Inflammatory macrophage treated with lipopolysaccharide for 4 hours (primary cell): ENCODE results near the gene INCENP.
"Not testable (repeated sequence)": the region's sequence is repeated elsewhere in the genome, so short reads cannot be mapped to it uniquely, and the experiment has no call there.

Experiments
- DNase-seq: peaks from one replicate; pipeline ENCODE4 v3.0.0-alpha.2; 2020

The INCENP gene

DNA sequence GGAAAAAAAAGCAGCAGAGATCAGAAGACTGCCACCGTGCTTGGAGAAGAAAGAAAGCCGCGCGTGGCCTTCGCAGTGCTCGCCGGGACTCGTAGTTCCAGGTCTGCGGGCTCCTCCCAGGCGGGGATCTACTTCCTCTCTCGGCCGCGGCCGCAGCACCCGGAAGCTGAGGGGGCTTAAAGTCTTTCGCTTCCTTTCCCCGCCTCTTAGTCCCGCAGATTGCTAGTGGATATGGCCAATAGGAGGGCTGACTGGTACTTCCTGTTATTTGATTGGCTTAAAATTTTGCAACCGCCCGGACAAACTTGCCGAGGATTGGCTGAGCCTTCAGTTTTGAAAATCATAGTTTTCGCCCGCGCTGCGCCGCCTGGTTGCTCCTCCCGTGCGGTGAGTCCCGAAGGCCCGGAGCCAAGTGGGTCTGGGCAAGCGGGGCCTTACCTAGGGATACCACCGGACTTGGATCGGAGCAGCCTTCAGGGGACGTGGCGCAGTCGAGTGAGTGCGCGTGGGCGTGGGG, at the start of gene INCENP:
INCENP (plus strand) TSS at position 343 of the 517 bp plus-strand sequence. CDS start 4,151 bp downstream, outside the sequence.
- peak; percentile 99 for DNase-seq

GRCh38 chr11:62075438-62075837, 48.4 kb upstream of the INCENP start:
- DNase-seq, result no peak

DNA sequence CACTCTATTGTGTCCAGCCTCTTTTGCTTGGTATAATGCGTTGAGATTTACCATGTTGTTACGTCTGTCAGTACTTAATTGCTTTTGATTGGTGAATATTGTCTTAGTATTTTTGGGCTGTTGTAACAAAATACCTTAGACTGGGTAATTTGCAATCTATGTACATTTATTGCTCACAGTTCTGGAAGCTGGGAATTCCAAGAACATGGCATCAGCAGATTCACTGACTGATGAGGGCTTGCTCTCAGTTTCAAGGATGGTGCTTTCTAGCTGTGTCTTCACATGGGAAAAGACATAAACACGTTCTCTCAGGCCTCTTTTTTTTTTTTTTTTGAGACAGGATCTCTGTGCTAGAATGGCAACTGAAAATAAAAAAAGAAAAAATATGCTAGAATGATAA, 46.7 kb upstream of the INCENP start:
- DNase-seq, result no peak

DNA sequence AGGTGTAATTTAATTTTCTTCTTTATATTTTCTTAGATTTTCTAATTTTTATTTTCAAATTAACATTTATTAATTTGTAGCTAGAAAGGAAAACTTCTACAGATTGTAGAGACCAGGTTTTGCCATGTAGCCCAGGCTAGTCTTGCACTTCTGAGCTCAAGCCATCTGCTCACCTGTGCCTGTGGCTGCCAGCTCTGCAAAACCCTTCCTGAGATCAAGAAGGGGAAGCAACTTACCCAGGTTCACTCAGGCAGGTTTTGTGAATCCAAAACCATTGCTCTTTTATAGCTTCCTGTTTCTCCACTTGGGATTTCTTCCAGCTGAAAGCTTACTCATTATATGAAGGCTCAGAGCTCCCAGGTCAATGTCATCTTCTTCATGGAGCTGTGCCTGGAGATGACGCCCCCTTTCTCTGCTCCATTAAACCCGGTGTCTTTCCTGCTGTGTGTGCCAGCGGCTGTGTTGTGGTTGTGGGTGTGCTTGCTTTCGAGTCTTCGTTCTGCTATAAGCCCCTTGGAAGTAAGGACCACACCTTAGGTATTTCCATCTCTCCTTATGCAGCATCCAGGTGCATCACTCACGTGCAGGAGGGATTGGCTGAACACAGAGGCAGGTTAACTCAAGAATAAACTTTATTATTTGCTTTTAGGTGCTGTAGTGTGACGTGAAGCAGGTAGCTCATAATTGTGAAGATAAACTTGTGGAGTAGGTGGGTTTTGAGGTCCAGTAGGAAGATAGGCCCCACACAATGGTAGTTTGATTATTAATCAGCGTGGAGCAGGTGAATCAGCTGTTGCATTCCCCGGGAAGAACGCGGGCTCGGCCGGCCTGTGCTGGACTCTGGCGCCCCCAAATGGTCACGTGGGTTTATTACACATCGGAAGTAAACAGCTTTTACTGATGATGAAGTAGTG, 42.2 kb upstream of the INCENP start:
- peak; percentile 77 for DNase-seq

DNA sequence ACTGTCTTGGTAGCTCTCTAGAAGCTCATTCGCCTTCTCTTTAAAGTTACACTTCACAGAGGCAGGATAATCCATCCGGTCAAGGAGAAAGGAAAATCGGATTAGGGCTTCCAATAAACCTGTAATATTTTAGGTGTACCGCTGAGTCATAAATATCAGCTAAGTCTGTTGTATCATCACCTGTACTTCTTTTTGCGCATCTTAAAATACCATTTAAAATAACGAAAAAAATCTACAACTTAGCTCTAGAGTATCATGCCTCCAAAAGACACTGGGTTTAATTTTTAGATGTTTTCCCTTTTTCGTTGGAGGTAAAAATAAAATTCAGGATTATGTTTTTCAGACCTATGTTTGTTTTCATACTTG, 41.5 kb upstream of the INCENP start:
- DNase-seq, result no peak

- DNase-seq, result not testable (repeated sequence)
These were observed 39.0 kb upstream of the INCENP start for GRCh38 chr11:62084801-62085200.

GRCh38 chr11:62087694-62088093, 36.1 kb upstream of the INCENP start:
- DNase-seq, result no peak

GRCh38 chr11:62088331-62088933, 35.4 kb upstream of the INCENP start:
- no peak for DNase-seq

GRCh38 chr11:62103141-62103540, 20.7 kb upstream of the INCENP start:
- DNase-seq, result no peak

DNA sequence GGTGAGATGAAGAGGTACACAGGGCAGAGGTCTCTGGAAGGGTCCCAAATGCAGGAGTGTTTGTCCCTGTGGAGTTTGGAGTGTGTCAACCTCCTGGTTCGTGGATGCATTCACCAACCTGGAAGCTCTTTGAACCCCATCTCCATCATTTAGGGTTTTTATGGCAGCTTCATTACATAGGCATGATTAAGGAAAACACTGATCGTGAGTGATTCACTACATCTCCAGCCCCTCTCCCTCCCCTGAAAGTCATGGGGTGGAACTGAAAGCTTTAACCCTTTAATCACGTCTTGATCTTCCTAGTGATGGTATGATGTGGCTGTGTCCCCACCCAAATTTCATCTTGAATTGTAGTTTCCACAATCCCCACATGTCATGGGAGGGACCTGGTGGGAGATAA, 19.8 kb upstream of the INCENP start:
- no peak for DNase-seq

GRCh38 chr11:62104816-62105653, 18.8 kb upstream of the INCENP start:
- DNase-seq, result peak; percentile 95

DNA sequence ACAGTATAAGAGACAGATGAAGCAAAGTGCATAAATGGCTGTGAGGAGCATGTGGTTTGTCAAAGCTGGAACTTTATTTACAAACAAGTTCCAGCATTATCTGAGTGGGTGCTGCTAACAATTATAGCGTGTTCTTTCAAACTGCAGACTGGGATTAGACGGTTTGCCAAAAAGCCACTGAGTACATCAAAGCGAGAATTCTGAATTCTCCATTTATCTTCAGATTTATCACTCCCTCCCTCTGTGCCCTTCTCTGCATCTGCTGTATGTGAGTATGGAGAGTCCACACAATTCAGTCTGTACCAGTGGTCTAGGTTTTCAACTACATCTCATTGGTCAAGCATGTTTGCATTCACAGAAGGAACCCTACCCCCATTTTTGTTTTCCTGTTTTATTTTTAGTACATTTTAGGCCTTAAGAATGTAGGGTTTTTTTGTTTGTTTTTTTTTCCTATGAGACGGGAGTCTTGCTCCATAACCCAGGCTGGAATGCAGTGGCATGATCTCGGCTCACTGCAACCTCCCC, 18.1 kb upstream of the INCENP start:
- no peak for DNase-seq

DNA sequence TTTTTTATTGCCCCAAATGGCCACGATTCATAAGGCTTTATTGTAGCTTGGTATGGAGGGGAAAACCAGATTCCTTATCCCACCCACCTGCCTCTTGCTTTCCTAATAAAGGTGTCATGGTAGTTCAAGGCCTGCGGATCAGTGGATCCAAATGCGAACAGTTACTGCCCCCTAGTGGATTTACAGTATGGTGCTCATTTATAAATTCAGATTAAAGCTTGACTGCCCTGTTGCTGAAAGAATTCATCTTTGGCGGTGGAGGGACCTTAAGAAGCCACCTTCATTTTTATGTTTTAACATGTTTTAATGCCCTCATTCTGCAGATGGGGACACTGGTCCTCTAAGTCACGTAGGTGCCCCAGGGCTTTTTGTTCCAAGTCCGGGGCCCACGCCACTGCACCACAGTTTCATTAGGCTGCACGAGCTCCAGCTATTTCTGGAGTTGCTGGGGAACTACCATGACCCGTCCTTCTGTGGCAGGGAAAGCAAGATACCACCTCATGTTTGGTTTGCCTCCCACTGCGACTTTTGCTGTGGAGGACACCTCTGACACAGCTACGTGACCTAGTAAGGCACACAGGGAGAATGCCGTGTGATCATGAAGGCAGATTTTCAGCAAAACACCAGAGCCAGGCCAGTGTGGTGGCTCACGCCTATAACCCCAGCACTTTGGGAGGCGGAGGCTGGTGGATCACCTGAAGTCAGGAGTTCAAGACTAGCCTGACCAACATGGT, 15.6 kb upstream of the INCENP start:
- DNase-seq, result peak; percentile 72

DNA sequence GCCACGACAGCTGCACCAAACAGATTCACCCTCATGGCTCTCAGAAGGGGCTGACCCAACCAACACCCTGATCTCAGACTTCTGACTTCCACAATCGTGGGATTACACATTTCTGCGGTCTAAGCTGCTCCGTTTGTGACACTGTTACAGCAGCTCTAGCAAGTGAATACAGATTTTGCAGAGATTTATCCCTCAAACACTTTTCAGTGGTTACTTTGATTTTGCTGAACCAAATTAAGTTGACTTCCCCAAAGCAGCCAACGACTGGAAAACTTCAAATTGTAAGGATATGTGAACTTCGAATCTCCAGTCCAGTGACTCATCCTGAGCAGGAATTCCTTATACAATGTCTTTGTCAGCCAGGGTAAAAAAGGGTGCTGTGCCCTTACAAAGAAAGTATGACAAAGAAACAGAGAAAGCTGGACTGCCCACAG, 14.8 kb upstream of the INCENP start:
- DNase-seq, result peak; percentile 41

DNA sequence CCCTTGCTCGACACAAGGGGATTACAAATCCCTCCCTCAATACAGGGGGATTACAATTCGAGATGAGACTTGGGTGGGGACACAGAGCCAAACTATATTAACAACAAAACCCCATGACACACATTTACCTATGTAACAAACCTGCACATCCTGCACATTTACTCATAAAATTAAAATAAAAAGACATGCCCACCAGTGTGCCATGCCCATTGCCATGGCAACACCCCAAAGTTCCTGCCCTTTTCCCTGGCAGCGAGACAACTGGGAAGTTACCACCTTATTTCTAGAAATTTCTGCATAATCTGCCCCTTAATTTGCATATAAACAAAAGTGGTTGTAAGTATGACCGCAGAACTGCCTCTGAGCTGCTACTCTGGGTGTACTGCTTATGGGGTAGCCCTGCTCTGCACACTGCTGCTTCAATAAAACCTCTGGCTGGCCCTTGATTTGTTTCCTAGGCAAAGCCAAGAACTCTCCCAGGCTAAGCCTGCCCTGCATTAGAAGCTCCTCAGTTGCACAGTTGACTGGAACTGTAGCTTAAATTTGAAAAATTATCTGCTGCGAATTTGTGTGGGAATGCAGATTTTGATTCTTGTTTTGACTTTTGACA, 8.6 kb upstream of the INCENP start:
- DNase-seq, result no peak

- DNase-seq, result no peak
These were observed 7.4 kb upstream of the INCENP start for GRCh38 chr11:62116451-62116850.

DNA sequence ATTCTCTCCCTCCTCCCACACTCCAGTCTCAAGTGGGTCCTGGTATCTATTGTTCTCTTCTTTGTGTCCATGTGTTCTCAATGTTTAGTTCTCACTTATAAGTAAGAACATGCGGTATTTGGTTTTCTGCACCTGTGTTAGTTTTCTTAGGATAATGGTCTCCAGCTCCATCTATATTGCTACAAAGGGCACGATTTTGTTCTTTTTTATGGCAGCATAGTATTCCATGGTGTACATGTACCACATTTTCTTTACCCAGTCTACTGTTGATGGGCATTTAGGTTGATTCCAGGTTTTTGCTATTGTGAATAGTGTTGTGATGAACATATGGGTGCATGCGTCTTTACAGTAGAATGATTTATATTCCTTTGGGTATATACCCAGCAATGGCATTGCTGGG, 4.2 kb upstream of the INCENP start:
- no peak for DNase-seq

DNA sequence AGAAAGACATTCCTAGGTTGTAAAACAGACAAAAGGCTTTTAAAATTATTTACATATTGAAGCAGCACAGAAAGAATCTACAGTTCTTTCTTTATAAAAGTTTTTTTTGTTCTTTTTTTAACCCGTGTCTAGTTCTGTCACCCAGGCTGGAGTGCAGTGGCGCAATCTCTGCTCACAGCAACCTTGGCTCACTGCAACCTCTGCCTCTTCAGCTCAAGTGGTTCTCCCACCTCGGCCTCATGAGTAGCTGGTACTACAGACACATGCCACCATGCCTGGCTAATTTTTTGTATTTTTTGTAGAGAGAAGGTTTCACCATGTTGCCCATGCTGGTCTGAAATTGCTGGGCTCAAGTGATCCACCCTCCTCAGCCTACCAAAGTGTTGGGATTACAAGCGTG, 3.8 kb upstream of the INCENP start:
- no peak for DNase-seq

DNA sequence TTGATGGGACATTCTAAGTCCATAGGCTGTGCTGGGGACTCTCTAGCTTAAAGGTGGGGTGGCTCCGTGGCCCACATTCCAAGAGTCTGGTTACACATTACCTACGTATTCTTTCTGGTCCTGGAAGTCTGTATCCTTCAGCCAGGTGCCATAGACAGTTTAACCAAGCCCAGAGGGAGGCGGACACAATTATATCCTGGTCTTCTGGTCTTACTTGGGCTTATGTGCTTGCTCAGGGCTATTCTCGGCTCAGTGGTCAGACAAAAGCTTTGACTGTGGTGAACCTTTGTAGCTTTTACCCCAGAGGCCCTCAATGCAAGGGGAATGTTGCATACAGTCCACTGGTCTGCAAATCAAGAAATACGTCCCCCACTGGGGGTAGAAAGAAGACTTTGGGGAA, 3.4 kb upstream of the INCENP start:
- DNase-seq, result no peak

GRCh38 chr11:62122076-62122475, 1.7 kb upstream of the INCENP start:
- no peak for DNase-seq

GRCh38 chr11:62124186-62125113, 639 bp downstream of the INCENP start:
- peak; percentile 47 for DNase-seq
